SU-DHL-6 (cell line): Measurements from ENCODE around the gene BMPR1B.

Experiments used
- CTCF ChIP-seq: fragments of 200-600 bp; sonication (generic); IDR thresholded peaks from one replicate; pipeline ENCODE4 v1.5.1; 2017; ENCODE audit warnings: antibody characterized with exemption, mild to moderate bottlenecking, low read length, moderate library complexity; ENCODE audit not compliant: insufficient read depth, poor library complexity, severe bottlenecking
- EZH2phosphoT487 ChIP-seq: fragments of 200-600 bp; sonication (generic), shearing (Covaris generic); conservative IDR thresholded peaks from 2 replicates; pipeline ENCODE4 v1.6.1; 2018; ENCODE audit warnings: mild to moderate bottlenecking, antibody characterized with exemption, low read length, moderate library complexity, mixed read lengths

GRCh38 chr4:95129031-95129430, 371.3 kb downstream of the BMPR1B start:
- TF ChIP-seq CTCF, result no peak
- TF ChIP-seq EZH2phosphoT487, result no peak
